Body of pancreas (tissue), 4 donors: Measurements from ENCODE around the gene ZC3H7B.

Experiments used
- CTCF ChIP-seq, 7 experiments: fragments of 450-650 bp in 4 of 7; fragments of 200-600 bp in 3 of 7; sonication (generic) in 3 of 7; IDR thresholded peaks; one replicate each; pipeline ENCODE4 v1.5.1; 2016 to 2019; ENCODE audit warnings: antibody characterized with exemption in 7 of 7
- POLR2A ChIP-seq, 3 donors: fragments of 450-650 bp; IDR thresholded peaks; one replicate each; pipeline ENCODE4 v1.6.1; 2016; ENCODE audit warnings: antibody characterized with exemption in 3 of 3, mild to moderate bottlenecking in 2 of 3

- TF ChIP-seq CTCF (IDR thresholded peaks at IDR 0.05) (no peak), POLR2A (IDR thresholded peaks at IDR 0.05) (no peak)
These were observed 13.5 kb downstream of the ZC3H7B start for GRCh38 chr22:41314821-41315220.
